Neural cell (in vitro differentiated cells): ENCODE measurements around the gene PSMB4. TPM values are rescaled to one million over a fixed set of nuclear protein-coding genes. Genes with fewer than 3 reads are reported as not detected.

Experiments
- H2AFZ ChIP-seq: fragments of 200-600, 300-800 bp; sonication (generic), shearing (Covaris generic); 2 replicates; pipeline ENCODE4 v1.6.0; 2014; ENCODE audit warnings: low read depth, mild to moderate bottlenecking, antibody characterized with exemption, low read length, moderate library complexity
- H3F3A ChIP-seq: fragments of 200-600 bp; shearing (Covaris generic); 2 replicates; pipeline ENCODE4 v1.6.1; 2016; ENCODE audit warnings: mild to moderate bottlenecking, moderate library complexity, mixed read lengths, antibody characterized with exemption, low read length; ENCODE audit not compliant: insufficient read depth, poor library complexity, severe bottlenecking
- H3K27ac ChIP-seq: fragments of 200-600, 300-800 bp; sonication (generic), shearing (Covaris generic); 2 replicates; pipeline ENCODE4 v1.5.1; 2014; ENCODE audit warnings: mild to moderate bottlenecking, low read length, moderate library complexity
- H3K27me3 ChIP-seq: fragments of 300-800, 200-600 bp; sonication (generic), shearing (Covaris generic); 2 replicates; pipeline ENCODE4 v1.6.0; 2014; ENCODE audit warnings: mild to moderate bottlenecking, low read depth, low read length, moderate library complexity; ENCODE audit not compliant: insufficient read depth
- H3K36me3 ChIP-seq: fragments of 300-800, 200-600 bp; sonication (generic), shearing (Covaris generic); 2 replicates; pipeline ENCODE4 v1.5.1; 2014; ENCODE audit warnings: mild to moderate bottlenecking, antibody characterized with exemption, low read length, moderate library complexity; ENCODE audit not compliant: insufficient read depth
- H3K4me2 ChIP-seq: fragments of 300-800, 200-600 bp; sonication (generic), shearing (Covaris generic); 2 replicates; pipeline ENCODE4 v1.6.0; 2014; ENCODE audit warnings: mild to moderate bottlenecking, low read length
- H3K4me3 ChIP-seq: fragments of 300-800, 200-600 bp; sonication (generic), shearing (Covaris generic); 2 replicates; pipeline ENCODE4 v1.5.1; 2014; ENCODE audit warnings: mild to moderate bottlenecking, low read length, moderate library complexity
- H3K79me2 ChIP-seq: fragments of 200-600 bp; shearing (Covaris generic); replicated peaks from 2 replicates; pipeline ENCODE4 v1.6.0; 2014; ENCODE audit warnings: mild to moderate bottlenecking, low read length, moderate library complexity; ENCODE audit not compliant: insufficient read depth
- H3K9ac ChIP-seq: fragments of 300-800, 200-600 bp; sonication (generic), shearing (Covaris generic); 2 replicates; pipeline ENCODE4 v1.6.1; 2016; ENCODE audit warnings: mild to moderate bottlenecking, low read length, mixed read lengths
- H3K9me2 ChIP-seq: fragments of 200-600 bp; shearing (Covaris generic); 2 replicates; pipeline ENCODE4 v1.6.1; 2016; ENCODE audit warnings: mild to moderate bottlenecking, low read length, mixed read lengths; ENCODE audit not compliant: insufficient read depth
- H3K9me3 ChIP-seq: fragments of 200-600, 300-800 bp; sonication (generic), shearing (Covaris generic); 2 replicates; pipeline ENCODE4 v1.6.1; 2016; ENCODE audit warnings: mild to moderate bottlenecking, mixed run types, low read length, moderate library complexity, mixed read lengths
- H4K20me1 ChIP-seq: fragments of 200-600 bp; shearing (Covaris generic); 2 replicates; pipeline ENCODE4 v1.6.1; 2016; ENCODE audit warnings: mild to moderate bottlenecking, mixed run types; ENCODE audit not compliant: insufficient read depth
- CTCF ChIP-seq: fragments of 450-650 bp; IDR thresholded peaks from 2 replicates; pipeline ENCODE4 v1.5.1; 2014; ENCODE audit warnings: antibody characterized with exemption, mild to moderate bottlenecking, moderate library complexity; ENCODE audit not compliant: poor library complexity, severe bottlenecking
- EP300 ChIP-seq: fragments of 450-650 bp; conservative IDR thresholded peaks from 2 replicates; pipeline ENCODE4 v1.6.1; 2014; ENCODE audit warnings: antibody characterized with exemption, mild to moderate bottlenecking, moderate library complexity; ENCODE audit not compliant: poor library complexity, severe bottlenecking
- EZH2 ChIP-seq: fragments of 200-600, 300-800 bp; shearing (Covaris generic), sonication (generic); IDR thresholded peaks from 2 replicates; pipeline ENCODE4 v1.6.1; 2014; ENCODE audit warnings: antibody characterized with exemption, low read length, borderline replicate concordance, mild to moderate bottlenecking; ENCODE audit not compliant: insufficient read depth, poor library complexity, severe bottlenecking
- MXI1 ChIP-seq: fragments of 450-650 bp; conservative IDR thresholded peaks from 2 replicates; pipeline ENCODE4 v1.6.1; 2014; ENCODE audit warnings: antibody characterized with exemption, mild to moderate bottlenecking; ENCODE audit not compliant: poor library complexity, severe bottlenecking
- POLR2AphosphoS5 ChIP-seq: IDR thresholded peaks from 2 replicates; pipeline ENCODE4 v1.6.1; 2012
- RAD21 ChIP-seq: fragments of 450-650 bp; conservative IDR thresholded peaks from 2 replicates; pipeline ENCODE4 v1.6.1; 2014; ENCODE audit warnings: antibody characterized with exemption, mild to moderate bottlenecking, moderate library complexity
- REST ChIP-seq: IDR thresholded peaks from 2 replicates; pipeline ENCODE4 v1.6.1; 2012; ENCODE audit warnings: borderline replicate concordance
- SMC3 ChIP-seq: fragments of 450-650 bp; conservative IDR thresholded peaks from 2 replicates; pipeline ENCODE4 v1.6.1; 2014; ENCODE audit warnings: antibody characterized with exemption, mild to moderate bottlenecking, moderate library complexity; ENCODE audit not compliant: poor library complexity
- TAF1 ChIP-seq: IDR thresholded peaks from 2 replicates; pipeline ENCODE4 v1.6.1; 2012; ENCODE audit warnings: low read depth
- polyA plus RNA-seq: library from polyadenylated mRNA; depleted of rRNA; stranded (reverse); fragments of >200 nt; gene quantifications from 2 replicates; pipeline ENCODE4 v1.2.3, GENCODE V29; 2014

The PSMB4 gene
- polyA plus RNA-seq, 1 donor from 2014 or later, result 695 TPM

GRCh38 chr1:151403612-151404011 lies 4.2 kb downstream of the PSMB4 start (continued):
- TF ChIP-seq REST (no peak), RAD21 (no peak)

GRCh38 chr1:151405187-151405951 lies 6.0 kb downstream of the PSMB4 start:
- H3F3A ChIP-seq, result peaks cover 10% of the 10 kb centered on the region
- no peak overlapping the region for H3K27ac ChIP-seq
- H3K9ac ChIP-seq, result no peak overlapping the region
- H3K9me2 ChIP-seq, result no peaks in the 10 kb centered on the region
- no peak overlapping the region for H3K4me3 ChIP-seq
- no peaks in the 10 kb centered on the region for H3K9me3 ChIP-seq
- no peak overlapping the region for H3K4me2 ChIP-seq
- peaks cover 4% of the 10 kb centered on the region for H3K36me3 ChIP-seq
- H2AFZ ChIP-seq, result no peak overlapping the region
- H3K79me2 ChIP-seq, result peaks cover 7% of the 10 kb centered on the region
- no peaks in the 10 kb centered on the region for H4K20me1 ChIP-seq
- H3K27me3 ChIP-seq, result no peaks in the 10 kb centered on the region
- TF ChIP-seq POLR2AphosphoS5 (peak; percentile 5), MXI1 (no peak), EP300 (no peak), RAD21 (no peak)

GRCh38 chr1:151406176-151406575 lies 6.8 kb downstream of the PSMB4 start:
- H4K20me1 ChIP-seq, result no peaks in the 10 kb centered on the region
- no peaks in the 10 kb centered on the region for H3K9me2 ChIP-seq
- H3K9me3 ChIP-seq, result no peaks in the 10 kb centered on the region
- H3K27me3 ChIP-seq, result no peaks in the 10 kb centered on the region
- no peak overlapping the region for H3K4me2 ChIP-seq
- H2AFZ ChIP-seq, result no peak overlapping the region
- H3K4me3 ChIP-seq, result no peak overlapping the region
- H3K9ac ChIP-seq, result no peak overlapping the region
- TF ChIP-seq TAF1, result no peak
- H3K27ac ChIP-seq, result no peak overlapping the region
- H3K36me3 ChIP-seq, result peaks cover 4% of the 10 kb centered on the region
- H3F3A ChIP-seq, result peaks cover 10% of the 10 kb centered on the region
- peaks cover 3% of the 10 kb centered on the region for H3K79me2 ChIP-seq

GRCh38 chr1:151407304-151407703 lies 7.9 kb downstream of the PSMB4 start:
- Histone ChIP-seq H3K9me2 (no peaks in the 10 kb centered on the region), H3K79me2 (no peaks in the 10 kb centered on the region), H3K27ac (no peak overlapping the region), H3K4me3 (no peak overlapping the region), H2AFZ (no peak overlapping the region), H3K9me3 (no peaks in the 10 kb centered on the region), H4K20me1 (no peaks in the 10 kb centered on the region), H3K9ac (no peak overlapping the region), H3K27me3 (no peaks in the 10 kb centered on the region), H3F3A (peaks cover 10% of the 10 kb centered on the region), H3K4me2 (no peak overlapping the region), H3K36me3 (peaks cover 4% of the 10 kb centered on the region)
- TF ChIP-seq MXI1 (no peak), SMC3 (no peak), RAD21 (no peak), EZH2 (no peak), TAF1 (no peak), EP300 (no peak), REST (no peak), CTCF (no peak)
